ENCODE data around the gene SPO11.

SPO11 gene

GRCh38 chr20:57389695-57390603 is 60.3 kb downstream of the SPO11 start:
- no peak overlapping the region; the same call in 1 of the 2 replicates for H3K27ac ChIP-seq
- no peak for TF ChIP-seq ZFX (IDR thresholded peaks at IDR 0.05; ENCODE audit: borderline replicate concordance)
- no peak for TF ChIP-seq CTCF (IDR thresholded peaks at IDR 0.05)

GRCh38 chr20:57390604-57391438 is 61.2 kb downstream of the SPO11 start, which contains the start of gene RBM38:
Gene RBM38 (plus strand): TSS chr20:57391396. CDS start chr20:57391582, 186 bp downstream.
- H3K27ac ChIP-seq: peak within 1 kb of the TSS; percentile 44
- TF ChIP-seq CTCF (IDR thresholded peaks at IDR 0.05): no peak
- no peak for TF ChIP-seq ZFX (IDR thresholded peaks at IDR 0.05; ENCODE audit: borderline replicate concordance)

- no peak for TF ChIP-seq ZFX (IDR thresholded peaks at IDR 0.05; ENCODE audit: borderline replicate concordance)
- TF ChIP-seq CTCF (IDR thresholded peaks at IDR 0.05): no peak
- H3K27ac ChIP-seq: peak overlapping the region; percentile 44
These were observed 62.1 kb downstream of the SPO11 start for GRCh38 chr20:57391439-57392301.

- H3K27ac ChIP-seq: no peak overlapping the region
- TF ChIP-seq ZFX (IDR thresholded peaks at IDR 0.05; ENCODE audit: borderline replicate concordance) (no peak), CTCF (IDR thresholded peaks at IDR 0.05) (no peak)
These were observed 63.1 kb downstream of the SPO11 start for GRCh38 chr20:57392512-57393271.

Measured in 22Rv1 (cell line).